HG03060 (cell line): ENCODE data around the gene TRERF1.
A peak's percentile ranks its signal among the peaks of the same experiment; 100 is the strongest.
"Not testable (repeated sequence)": the region's sequence is repeated elsewhere in the genome, so short reads cannot be mapped to it uniquely, and the experiment has no call there.

ENCODE experiments used
- ATAC-seq: cut with Tn5 transposase; IDR thresholded peaks from one replicate; pipeline ENCODE4 v1.9.1; 2021; ENCODE audit warnings: low read depth, moderate number of reproducible peaks; ENCODE audit not compliant: unreplicated experiment

TRERF1 gene

DNA sequence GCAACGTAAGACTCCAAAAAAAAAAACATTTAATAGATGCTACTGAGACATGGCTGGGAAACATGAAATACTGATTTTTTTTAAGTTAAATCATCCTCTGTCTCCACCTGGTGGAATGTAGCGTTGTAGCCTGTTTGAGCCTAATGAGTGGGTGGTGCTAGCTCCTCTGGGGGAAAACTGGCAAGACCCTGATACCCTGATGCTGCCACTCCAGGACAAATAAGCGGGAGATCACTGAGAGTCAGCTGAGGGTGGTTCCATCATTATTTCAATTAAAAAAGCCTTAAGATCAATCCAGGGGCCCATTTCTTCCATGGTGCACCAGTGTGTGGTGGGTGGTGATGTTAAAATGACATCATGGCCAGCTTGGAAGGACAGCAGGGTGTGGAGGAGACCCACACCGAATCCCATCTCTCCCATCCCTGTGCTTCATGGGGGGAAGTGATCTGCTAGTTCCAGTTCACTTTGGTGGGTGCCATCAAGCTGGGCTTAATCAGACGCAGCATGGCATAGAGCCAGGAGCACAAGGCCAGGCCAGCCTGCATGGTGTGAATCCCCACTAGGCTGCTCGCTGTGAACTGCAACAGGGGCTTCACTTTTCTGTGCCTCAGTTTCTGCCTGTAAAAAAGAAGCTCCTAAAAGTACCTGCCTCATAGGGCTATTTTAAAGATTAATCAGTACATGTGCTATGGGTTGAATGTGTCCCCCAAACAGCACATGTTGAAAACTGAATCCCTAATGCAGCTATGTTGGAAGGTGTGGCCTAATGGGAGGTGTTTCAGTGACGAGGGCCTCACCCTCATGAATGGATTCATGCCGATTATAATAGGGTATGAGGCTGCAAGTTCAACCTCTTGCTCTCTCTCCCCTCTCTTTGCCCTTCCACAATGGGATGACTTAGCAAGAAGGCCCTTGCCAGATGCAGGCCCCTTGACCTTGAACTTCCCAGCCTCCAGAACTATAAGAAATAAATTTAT, 221.1 kb downstream of the TRERF1 start:
- no peak for ATAC-seq

DNA sequence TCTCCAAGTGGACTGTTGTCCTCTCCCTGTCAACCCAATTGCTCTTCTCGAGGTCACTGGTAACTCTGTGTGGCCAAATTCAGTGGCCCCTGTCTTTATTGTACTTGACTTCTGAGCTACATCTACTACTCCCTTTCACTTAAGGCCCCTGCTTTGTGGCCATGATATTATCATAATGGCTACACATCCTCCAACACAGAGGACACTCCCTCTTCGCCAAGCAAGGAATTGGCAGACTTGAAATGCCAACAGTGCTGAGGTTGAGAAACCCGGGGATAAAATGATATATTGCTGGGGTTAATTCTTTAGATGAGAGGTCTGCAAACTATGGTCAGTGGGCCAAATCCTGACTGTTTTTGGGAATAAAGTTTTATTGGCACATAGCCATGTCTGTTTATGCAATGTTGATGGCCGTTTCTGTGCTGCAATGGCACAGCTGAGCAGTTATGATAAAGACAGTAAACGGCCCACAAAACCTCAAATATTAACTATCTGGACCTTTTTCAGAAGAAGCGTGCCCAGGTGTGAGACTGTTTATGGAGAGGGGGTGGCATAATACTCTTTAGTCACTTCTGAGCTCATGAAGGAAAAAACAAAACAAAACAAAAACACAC, 222.1 kb downstream of the TRERF1 start:
- ATAC-seq = no peak

DNA sequence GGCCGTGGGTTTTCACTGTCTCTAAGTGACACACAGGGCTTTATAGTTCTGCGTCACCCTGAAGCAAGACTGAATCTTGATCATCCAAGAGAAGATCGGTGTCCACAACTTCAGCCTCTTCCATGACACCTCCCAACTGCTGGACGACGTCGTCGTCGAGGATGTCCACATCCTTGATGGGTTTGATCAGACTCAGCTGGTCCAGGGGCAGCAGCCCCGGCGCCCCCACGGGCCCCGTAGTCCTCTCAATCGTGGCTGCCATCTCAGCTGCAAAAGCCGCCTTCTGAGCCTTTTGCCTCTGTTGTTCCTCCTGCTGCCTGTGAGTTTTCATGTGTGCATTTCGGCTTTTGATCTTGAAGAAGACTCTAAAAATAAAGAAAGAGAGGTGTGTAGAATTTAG, 223.4 kb downstream of the TRERF1 start:
- ATAC-seq = no peak

DNA sequence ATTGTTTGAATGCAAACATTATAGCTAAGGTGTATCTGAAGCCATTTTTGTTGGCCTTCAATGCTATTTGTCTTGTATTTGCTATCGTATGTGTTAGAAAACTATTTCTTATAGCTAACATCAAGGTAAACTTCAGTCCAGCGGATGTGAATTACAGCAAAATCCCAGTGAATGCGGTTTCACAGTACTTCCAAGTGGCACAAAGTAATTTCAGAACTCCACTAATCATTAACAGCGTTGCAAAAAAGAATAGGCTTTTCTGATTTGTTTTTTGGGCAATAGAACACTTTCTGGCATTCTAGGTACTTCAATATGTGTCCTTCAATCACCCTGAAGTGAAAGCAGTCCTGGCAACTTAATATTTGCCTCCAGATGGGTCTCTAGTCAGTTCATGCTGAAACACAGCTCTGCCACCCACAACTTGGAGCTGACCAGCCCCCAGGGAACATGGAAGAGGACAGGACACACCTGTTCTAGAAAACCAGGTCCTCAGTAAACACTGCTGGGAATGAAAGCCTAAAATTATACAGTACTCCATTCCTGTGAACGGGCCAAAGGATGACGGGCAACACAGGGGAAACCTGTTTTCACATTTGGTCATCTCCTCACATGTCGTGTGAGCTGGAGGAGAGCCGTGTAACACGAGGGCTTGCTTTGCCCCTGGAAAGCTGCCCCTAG, 224.4 kb downstream of the TRERF1 start:
- no peak for ATAC-seq

DNA sequence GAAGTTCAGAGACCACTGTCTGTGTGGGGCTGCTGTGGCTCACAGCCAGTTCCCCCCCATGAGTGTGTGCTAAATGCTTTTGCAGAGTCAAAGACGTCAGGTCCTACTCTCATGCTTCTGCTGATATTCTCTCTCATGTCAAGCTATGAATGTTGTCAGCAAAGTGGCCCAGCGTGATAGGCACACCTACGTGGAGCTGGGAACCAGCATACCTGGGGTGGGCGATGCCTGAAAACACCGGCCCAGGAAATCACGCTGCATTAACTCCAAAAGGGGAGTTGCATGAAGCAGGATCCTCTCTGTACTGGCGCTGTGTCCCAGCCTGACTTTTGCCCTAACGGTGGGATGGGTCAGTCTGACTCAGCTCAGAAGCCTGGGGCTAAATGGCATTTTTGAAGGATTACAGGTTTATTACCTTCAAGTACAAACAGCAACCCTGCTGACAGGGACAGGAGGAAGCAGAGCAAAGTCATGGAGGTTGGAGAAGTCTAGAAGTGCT, 225.0 kb downstream of the TRERF1 start:
- no peak for ATAC-seq

DNA sequence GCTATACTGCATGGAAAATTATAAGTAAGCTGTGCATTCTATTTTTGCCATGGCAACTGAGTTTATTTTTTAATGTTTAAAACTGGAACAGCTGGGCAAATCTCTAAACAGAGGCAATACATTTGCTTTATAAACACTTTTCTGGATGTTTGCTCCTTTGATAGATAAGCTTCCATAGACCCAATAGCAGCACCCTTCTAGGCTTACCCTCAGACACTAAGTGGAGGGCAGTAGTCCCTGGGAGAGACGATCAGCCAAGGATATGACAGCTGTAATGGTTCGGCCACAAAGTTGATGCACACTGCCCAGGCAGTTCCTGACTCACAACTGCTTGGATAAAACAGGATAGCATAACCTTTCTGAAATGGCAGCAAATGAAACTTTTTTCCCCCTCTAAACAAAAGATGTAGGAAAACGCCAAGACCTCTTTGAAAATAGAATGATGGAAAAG, 225.5 kb downstream of the TRERF1 start:
- ATAC-seq = no peak

DNA sequence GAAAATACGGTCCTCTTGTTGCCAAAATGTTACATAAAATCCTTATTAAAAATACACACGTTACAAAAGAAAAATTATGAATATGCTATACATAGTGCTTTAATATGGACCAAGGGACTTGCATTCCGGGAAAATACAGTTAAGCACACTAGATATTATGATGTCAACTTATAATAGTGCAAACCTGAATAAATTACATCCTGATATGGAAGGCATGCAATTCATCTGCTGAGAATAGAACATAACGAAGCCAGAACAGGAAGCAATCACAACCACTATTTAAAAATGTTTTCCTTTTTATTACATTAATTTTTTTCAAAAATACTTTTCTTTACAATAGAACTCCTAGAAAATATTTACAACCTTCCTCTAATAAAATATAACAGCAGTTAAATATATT, 226.3 kb downstream of the TRERF1 start:
- ATAC-seq = no peak

DNA sequence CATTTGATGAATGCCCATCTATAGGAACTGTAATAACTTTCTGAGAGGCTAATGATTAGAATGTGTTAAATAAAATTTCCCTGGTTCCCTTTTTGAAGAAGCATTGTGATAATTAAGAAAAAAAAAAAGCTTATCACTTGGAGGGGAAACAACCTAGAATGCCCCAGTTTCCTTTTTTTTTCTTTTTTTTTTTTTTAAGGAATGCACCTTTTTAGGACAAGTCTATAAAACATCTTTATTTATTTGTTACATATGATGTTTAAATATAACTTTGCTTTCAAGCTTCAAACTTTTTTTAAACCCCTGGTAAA, 226.7 kb downstream of the TRERF1 start:
- ATAC-seq = no peak

DNA sequence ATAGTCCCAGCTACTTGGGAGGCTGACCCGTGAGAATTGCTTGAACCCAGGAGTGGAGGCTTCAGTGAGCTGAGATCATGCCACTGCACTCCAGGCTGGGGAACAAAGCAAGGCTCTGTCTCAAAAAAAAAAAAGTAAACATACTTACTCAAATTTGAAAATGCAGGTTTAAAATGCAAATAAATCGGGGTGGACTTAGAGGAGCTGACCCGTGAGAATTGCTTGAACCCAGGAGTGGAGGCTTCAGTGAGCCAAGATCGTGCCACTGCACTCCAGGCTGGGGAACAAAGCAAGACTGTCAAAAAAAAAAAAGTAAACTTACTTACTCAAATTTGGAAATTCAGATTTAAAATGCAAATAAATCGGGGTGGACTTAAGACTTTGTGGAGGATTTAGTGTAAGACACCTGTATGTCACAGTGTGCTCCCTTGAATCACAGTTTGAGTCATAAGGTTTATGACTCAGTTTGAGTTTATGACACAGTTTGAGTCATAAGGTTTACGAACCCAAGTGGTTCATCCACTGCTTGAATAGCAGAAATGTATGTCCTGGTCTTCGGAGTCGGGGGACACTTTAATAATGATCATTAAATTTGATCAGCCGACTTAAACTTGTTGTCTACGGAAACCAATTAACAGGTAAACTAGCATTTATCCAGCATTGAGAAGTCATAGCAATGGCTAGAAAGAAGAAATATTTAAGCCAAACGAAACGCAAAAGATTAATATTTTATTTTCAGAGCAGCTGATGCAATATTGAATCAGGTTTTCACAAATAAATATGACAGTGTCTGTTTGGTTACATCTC, 227.3 kb downstream of the TRERF1 start:
- ATAC-seq = peak; percentile 96

DNA sequence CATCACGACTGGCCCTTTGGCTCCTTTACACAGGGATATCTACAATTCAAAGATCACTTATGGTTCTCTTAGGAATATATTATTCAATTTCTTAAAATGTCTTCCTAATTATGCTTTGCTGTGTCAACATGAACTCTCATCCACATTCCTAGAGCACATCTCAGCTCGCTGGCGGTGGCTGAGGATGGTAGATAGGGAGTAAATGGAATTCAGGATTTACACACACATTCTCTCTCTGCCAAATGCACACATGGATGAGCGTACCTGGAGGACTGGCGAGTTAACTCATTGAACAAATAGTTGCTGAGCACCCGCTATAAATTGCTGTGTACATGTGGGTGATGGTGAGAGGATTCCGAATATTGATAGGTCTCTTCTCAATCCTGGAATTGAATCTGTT, 229.3 kb downstream of the TRERF1 start:
- ATAC-seq = no peak

DNA sequence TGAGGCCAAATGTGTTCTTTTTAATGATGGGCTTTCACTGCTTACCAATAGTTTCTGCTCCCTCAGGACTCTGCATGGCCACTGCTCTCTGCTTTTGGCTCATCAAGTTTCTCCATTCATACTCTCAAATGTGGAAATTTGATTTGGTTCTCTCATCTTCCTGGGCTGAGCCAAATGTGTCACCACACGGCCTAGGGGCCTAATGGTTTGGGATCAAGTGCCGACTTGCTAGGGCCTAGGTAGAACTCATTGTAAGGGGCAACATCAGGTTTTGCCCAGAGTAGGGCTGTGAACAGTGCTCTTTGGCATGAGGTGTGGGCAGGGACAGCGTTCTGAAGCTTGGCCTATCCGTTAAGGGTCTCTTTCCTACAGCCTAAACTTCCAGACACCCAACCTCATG, 230.2 kb downstream of the TRERF1 start:
- no peak for ATAC-seq

DNA sequence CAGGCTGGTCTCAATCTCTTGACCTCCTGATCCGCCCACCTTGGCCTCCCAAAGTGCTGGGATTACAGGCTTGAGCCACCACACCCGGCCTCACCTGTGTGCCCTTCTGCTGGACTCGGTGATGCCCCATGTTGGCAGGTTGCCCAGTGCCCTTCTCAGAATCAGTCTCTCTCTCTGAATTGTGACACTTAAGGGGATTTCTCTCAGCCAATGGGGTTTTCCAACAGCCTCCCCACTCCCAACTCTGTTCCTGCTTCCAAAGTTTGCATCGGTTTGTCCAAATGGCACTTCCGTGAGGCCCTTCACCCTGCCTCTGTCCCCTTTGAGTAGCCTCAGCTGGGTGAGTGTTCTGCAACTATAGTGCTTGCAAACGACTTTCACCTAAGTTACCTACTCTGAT, 230.9 kb downstream of the TRERF1 start:
- ATAC-seq = no peak

DNA sequence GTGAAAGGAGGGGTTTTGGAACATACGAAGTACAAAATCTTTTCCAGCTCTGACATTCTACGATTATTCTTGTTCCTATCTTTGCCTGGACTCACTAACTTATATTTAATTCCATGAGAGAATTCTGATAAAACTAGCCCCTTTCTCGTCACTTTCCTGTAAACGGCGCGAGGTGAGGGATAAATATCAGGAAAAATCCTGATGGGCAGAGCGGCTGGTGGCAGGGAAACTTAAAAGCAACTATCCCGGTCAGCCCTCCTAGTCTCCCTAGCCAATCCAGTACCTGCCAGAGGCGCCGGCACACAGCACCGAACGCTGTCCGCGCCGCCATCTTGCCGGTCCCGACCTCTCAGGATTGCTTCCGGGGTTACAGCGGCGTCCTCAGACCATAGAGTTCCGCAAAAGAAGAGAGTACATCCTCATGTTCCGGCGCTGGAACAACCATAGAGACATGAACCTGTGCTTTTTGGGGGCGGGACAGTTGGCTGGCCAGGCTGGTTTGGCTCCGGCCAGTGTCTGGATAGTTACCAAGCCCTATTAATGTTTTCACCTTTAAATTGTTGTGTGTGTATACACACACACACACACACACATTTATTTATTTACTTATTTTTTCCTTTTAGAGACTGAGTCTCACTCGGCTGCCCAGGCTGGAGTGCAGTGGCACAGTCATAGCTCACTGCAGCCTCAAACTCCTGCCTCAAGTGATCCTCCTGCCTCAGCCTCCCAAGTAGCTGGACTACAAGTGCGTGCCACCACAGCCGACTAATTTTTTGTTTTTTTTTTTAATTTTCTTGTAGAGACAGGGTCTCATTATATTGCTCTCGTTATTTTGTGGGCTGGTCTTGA, 234.0 kb downstream of the TRERF1 start, which contains the start of gene MRPS10:
TSS of gene MRPS10 (minus strand) at position 343 of the 849 bp plus-strand sequence. CDS start at position 331, 12 bp downstream.
- ATAC-seq = peak; percentile 82

DNA sequence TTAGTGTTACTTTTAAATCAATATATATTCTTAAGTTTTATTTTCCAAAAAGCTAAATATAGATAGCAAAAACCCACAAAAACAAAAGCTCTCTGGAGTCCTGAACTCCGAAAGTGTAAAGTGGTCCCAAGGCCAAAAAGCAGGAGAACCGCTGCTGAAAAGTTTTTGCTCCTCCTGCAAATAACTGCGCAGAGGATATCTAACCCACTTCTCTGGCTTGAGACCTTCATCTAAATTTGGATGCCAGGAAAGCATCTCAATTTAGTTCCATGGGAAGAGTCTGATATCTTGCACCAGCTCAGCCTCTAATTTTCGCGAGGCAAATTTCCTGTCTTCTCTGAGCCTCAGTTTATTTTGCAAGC, 234.6 kb downstream of the TRERF1 start:
- ATAC-seq = no peak

DNA sequence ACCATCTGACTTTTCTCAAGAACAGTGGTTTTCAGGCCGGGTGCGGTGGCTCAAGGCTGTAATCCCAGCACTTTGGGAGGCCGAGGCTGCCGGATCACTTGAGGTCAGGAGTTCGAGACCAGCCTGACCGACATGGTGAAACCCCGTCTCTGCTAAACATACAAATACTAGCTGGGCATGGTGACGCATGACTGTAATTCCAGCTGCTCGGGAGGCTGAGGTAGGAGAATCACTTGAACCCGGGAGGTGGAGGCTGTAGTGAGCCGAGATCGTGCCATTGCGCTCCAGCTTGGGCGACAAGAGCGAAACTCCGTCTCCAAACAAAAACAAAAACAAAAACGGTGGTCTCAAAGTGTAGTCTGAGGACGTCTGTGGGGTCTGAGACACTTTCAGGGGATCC, 235.2 kb downstream of the TRERF1 start:
- ATAC-seq = not testable (repeated sequence)

DNA sequence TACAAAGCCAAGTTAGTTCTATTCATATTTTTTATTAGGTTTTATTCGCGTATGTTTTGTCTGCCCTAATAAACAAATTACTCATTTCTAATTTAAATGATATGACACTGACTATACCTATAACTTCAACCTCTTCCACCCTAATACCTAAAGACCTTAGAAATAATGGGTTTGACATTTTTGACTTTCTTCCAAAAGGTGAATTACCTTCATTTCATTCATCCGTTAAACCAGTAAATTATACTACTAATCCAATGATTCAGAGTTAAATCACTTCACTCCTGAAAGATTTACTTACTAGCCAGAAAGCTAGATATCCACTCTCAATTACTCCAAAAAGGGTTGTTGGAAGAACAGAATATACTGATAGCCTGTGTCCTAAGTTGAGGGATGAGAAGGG, 239.3 kb downstream of the TRERF1 start:
- ATAC-seq = no peak

DNA sequence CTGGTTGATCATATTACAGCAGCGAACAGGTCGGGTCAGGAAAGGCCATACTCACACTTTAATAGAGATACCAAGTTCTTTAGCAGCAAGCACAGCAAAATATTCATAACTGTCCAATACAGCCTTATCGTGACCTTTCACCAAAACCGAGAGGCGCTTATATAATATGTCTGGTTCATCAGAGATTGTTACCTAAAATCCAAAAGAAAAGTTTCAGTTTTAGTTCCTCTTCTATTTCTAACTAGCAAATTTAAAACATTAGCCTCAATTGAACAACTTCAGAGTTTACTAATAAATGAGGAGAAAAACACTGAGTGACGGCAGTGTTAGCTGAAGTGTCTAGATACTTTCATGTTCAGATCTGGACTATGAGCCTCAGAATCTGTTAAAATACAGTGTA, 240.0 kb downstream of the TRERF1 start:
- ATAC-seq = no peak

DNA sequence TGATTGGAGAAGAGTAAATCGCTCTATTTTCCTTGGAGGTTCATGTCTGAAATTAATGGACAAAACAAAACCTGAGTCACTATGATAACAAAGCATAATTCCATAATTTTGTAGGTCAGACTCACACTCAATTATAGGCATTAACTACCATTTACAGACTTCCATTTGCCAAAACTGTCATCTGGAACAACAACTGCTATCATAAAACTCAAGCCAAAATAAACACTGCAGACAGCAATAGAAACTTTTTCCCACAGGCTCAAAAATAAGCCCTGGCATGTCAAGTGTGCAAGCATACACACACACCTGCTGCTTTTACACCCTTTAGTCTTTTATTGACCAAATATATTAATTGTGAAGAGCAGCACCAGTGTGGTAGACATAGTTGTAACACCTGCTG, 241.2 kb downstream of the TRERF1 start:
- ATAC-seq = no peak

DNA sequence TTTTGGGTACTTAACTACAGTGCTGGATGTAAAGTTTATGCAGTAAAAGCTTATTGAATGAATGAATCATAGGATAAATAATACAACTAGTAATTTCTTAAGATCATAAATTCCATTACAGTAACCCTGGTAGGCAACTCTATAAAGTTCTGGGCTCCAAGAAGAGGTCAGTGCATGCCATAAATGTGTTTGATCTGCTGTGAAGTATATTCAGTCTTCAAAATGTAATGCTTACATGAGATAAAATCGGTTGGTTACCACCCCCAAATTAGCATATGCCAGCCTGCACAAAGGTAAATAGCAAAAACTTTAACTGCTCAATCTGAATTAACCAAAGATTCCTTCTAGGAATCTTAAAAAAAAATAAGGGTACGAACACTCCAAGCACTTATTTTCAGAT, 244.2 kb downstream of the TRERF1 start:
- ATAC-seq = not testable (repeated sequence)
